Measurements from ENCODE around the gene MAPT.

DNA sequence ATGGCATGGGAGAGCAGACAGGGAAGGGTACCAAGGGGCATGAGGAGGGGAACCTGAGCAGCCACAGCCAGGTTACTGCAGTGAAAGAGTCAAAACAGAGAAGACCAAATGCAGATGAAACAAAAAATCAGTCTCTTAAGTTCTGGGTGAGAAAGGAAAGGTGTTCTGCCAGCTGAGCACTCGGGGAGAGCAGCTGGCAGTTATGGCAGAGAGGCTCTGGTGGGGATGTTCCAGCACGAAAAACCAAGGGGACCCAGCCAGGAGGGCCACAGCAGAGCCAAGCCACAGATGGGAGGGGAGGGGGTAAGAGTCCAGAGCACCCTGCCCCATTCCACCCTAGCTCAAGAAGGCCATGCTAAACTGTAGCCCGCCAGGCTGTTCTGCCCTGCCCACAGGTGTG, 136.4 kb downstream of the MAPT start:
- TF ChIP-seq POLR2A (IDR thresholded peaks at IDR 0.05; ENCODE audit: low read depth) = no peak
- TF ChIP-seq, protein P1, sequence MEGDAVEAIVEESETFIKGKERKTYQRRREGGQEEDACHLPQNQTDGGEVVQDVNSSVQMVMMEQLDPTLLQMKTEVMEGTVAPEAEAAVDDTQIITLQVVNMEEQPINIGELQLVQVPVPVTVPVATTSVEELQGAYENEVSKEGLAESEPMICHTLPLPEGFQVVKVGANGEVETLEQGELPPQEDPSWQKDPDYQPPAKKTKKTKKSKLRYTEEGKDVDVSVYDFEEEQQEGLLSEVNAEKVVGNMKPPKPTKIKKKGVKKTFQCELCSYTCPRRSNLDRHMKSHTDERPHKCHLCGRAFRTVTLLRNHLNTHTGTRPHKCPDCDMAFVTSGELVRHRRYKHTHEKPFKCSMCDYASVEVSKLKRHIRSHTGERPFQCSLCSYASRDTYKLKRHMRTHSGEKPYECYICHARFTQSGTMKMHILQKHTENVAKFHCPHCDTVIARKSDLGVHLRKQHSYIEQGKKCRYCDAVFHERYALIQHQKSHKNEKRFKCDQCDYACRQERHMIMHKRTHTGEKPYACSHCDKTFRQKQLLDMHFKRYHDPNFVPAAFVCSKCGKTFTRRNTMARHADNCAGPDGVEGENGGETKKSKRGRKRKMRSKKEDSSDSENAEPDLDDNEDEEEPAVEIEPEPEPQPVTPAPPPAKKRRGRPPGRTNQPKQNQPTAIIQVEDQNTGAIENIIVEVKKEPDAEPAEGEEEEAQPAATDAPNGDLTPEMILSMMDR (IDR thresholded peaks at IDR 0.05) = no peak
- TF ChIP-seq EP300 (IDR thresholded peaks at IDR 0.05) = no peak
- TF ChIP-seq POLR2AphosphoS5 (IDR thresholded peaks at IDR 0.05) = no peak
